ENCODE measurements around the gene COL6A2.
"Not testable (repeated sequence)": the region's sequence is repeated elsewhere in the genome, so short reads cannot be mapped to it uniquely, and the experiment has no call there.

COL6A2 gene

DNA sequence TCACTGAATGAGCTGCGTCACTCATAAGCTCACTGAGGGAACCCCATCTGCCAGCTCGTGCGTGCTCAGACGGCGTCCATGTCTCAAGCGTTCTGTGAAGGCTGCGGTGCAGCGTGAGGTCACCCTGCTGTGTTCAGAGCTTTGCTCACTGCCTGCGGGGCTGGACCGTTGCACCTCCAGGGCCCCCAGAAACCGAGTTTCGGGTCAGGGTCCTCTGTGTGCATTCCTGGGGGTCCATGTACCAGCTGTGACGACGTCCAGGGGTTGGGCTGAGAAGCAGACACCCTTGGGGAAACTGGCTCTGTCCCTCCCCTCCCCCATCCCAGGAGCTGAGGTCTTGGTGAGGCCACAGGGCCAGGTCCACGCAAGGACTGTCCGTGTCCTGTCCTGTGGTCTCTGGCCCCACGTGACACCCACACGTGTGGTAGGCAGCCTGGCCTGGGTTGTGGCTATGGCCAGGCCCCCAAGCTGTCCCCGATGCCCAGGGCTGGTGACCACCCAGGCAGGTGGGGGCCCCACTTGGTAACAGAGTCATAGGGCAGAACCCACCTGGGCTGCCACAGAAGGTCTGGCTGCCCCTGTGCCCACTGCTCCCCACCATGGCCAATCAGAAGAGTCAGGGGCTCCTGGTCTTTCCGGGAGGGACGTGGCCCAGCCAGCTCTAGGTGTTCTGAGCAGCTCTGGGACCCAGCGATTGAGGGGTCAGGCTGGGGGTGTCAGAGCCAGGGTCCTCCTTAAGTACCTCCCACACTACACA, 33.1 kb downstream of the COL6A2 start:
- DNase-seq: no peak
- in situ Hi-C loops (cut with HindIII; ENCODE audit: low pct_ligation_motif_present, low pct_unique_long_range_greater_than_20kb, low sequenced_read_pairs): no loop called here

DNA sequence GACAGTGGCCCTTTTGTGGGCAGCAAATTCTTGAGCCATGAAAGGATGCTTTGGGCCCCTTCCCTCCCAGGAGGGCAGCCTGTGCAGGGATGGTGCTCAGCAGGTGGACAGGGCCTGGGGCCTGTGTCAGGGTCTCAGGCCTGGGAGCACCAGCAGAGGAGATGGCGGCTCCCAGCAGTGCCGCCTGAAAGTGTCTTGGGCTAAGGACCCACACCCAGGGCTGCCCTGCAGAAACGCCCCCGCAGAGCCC, 33.6 kb downstream of the COL6A2 start:
- no peak for DNase-seq
- in situ Hi-C loops (cut with HindIII; ENCODE audit: low pct_ligation_motif_present, low pct_unique_long_range_greater_than_20kb, low sequenced_read_pairs): no loop called here

DNA sequence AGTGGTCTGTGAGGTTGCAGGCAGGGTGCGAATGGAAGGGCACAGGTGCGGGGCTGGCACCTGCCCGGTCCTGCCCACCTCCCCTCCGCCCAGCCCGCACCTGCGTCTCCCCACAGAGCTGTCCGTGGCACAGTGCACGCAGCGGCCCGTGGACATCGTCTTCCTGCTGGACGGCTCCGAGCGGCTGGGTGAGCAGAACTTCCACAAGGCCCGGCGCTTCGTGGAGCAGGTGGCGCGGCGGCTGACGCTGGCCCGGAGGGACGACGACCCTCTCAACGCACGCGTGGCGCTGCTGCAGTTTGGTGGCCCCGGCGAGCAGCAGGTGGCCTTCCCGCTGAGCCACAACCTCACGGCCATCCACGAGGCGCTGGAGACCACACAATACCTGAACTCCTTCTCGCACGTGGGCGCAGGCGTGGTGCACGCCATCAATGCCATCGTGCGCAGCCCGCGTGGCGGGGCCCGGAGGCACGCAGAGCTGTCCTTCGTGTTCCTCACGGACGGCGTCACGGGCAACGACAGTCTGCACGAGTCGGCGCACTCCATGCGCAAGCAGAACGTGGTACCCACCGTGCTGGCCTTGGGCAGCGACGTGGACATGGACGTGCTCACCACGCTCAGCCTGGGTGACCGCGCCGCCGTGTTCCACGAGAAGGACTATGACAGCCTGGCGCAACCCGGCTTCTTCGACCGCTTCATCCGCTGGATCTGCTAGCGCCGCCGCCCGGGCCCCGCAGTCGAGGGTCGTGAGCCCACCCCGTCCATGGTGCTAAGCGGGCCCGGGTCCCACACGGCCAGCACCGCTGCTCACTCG, 34.1 kb downstream of the COL6A2 start:
- in situ Hi-C loops (cut with HindIII; ENCODE audit: low pct_ligation_motif_present, low pct_unique_long_range_greater_than_20kb, low sequenced_read_pairs): no loop called here
- no peak for DNase-seq

- in situ Hi-C loops (cut with HindIII; ENCODE audit: low pct_ligation_motif_present, low pct_unique_long_range_greater_than_20kb, low sequenced_read_pairs): no loop called here
- no peak for DNase-seq
Measured at GRCh38 chr21:46135782-46136395, 38.0 kb downstream of the COL6A2 start.

DNA sequence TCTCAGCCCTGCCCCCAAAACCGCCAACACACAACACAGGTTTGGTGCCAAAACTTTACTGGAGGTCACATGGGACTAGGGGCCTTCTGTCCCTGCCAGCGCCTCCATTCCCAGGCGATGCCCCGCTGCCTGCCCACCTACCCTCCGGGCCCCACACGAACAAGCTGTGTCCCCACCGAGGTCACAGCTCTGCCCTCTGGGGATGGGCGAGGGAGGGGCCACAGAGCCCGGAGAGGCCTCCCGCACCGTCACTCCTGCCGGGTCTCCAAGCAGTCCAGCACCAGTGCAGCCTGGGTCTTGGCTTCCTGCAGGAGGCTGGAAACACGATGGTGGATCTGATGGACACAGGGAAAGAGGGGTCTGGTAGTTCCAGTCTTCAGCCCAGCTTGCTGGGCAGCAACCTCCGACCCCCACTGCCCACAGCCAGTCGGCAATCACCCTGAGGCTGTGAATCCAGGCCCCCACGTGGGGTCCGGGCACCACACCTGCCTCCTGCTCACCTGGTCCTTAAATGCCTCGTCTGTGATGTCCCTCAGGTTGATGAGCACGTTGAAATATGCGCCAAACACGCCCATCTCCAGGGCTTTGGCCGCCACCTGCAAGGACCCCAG, 38.9 kb downstream of the COL6A2 start:
- no peak for DNase-seq
- in situ Hi-C loops (cut with HindIII; ENCODE audit: low pct_ligation_motif_present, low pct_unique_long_range_greater_than_20kb, low sequenced_read_pairs): no loop called here

- in situ Hi-C loops (cut with HindIII; ENCODE audit: low pct_ligation_motif_present, low pct_unique_long_range_greater_than_20kb, low sequenced_read_pairs): no loop called here
- no peak for DNase-seq
Measured at GRCh38 chr21:46137908-46138307, 40.0 kb downstream of the COL6A2 start.

DNA sequence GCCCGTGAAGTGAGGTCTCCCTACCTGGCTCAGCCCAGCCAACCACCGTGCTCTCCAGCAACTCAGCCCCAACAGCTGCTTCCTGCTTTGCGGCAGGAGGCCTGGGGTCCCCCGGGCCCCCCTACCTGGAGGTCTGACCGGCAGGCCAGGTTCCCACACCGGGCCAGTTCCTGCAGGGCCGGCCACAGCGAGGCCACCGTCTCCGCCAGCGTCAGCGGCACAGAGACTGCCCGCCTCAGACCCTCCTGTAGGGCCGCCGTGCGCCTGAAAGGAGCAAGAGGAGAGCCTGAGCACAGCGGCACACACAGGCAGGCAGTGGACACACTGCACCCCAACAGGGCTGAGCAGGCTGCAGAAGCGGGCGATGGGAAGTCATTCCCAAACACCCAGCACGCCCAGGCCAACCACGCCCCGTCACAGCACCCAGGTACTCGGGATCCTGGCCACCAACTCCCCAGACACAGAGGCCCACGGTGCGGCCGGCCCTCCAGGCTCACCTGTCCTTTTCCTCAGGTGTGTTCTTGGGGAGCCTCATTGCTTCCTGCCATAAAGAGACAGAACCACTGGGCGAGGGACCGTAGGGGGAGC, 40.6 kb downstream of the COL6A2 start:
- in situ Hi-C loops (cut with HindIII; ENCODE audit: low pct_ligation_motif_present, low pct_unique_long_range_greater_than_20kb, low sequenced_read_pairs): no loop called here
- DNase-seq: no peak

DNA sequence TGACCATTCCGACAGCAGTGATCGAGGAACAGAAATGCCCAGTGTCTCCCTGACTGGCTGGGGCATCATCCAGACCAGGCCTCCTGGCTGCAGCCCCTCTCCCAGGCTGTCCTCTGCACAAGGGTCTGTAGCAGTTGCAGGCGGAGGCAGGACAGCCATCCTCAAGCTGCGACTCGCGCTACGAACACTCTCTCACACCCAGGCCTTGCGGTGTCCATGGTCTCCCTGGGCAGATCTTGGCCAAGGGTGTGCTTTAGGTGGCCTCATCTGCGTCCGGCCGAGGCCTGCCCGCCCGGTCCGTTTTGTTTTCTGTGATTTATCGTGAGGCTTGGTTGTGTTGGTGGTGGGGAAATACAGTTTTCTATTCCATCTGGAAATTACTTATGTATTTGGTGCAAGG, 41.8 kb downstream of the COL6A2 start:
- DNase-seq: no peak
- in situ Hi-C loops (cut with HindIII; ENCODE audit: low pct_ligation_motif_present, low pct_unique_long_range_greater_than_20kb, low sequenced_read_pairs): no loop called here

GRCh38 chr21:46140352-46141003, 42.6 kb downstream of the COL6A2 start:
- in situ Hi-C loops (cut with HindIII; ENCODE audit: low pct_ligation_motif_present, low pct_unique_long_range_greater_than_20kb, low sequenced_read_pairs); DNase-seq: not testable (repeated sequence)

GRCh38 chr21:46141767-46142581, 44.1 kb downstream of the COL6A2 start:
- in situ Hi-C loops (cut with HindIII; ENCODE audit: low pct_ligation_motif_present, low pct_unique_long_range_greater_than_20kb, low sequenced_read_pairs): no loop called here
- no peak for DNase-seq

DNA sequence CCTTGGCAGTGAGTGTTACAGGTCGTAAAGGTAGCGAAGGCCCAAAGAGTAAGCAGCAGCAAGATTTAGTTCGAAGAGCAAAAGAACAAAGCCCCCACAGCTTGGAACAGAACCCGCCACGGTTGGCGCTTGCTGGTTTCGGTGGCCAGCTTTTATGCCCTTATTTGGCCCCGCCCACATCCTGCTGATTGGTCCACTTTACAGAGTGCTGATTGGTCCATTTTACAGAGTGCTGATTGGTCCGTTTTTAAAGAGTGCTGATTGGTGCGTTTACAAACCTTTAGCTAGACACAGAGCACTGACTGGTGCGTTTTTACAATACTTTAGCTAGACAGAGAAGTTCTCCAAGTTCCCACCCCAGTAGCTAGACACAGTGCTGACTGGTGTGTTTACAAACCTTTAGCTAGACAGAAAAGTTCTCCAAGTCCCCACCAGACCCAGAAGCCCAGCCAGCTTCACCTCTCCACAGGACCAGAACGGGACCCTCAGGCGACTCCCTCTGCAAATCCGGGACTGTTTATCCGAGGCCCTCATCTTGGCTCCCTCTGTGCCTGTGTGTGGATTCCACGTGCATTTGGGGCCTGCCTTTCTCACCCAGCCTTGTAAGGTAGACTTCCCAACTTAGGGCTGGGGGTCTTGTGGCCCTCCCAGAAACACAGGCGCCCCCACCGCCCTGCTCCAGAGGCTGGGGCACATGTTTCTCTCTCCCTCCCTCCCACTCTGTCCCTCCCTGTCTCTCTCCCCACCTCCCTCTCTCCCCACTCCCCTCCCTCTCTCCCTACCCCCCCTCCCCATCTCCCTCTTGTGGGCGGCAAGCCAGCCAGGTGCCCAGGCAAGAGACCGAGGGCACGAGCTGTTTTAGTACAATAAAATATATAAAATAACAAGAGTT, 44.9 kb downstream of the COL6A2 start:
- in situ Hi-C loops (cut with HindIII; ENCODE audit: low pct_ligation_motif_present, low pct_unique_long_range_greater_than_20kb, low sequenced_read_pairs): no loop called here

DNA sequence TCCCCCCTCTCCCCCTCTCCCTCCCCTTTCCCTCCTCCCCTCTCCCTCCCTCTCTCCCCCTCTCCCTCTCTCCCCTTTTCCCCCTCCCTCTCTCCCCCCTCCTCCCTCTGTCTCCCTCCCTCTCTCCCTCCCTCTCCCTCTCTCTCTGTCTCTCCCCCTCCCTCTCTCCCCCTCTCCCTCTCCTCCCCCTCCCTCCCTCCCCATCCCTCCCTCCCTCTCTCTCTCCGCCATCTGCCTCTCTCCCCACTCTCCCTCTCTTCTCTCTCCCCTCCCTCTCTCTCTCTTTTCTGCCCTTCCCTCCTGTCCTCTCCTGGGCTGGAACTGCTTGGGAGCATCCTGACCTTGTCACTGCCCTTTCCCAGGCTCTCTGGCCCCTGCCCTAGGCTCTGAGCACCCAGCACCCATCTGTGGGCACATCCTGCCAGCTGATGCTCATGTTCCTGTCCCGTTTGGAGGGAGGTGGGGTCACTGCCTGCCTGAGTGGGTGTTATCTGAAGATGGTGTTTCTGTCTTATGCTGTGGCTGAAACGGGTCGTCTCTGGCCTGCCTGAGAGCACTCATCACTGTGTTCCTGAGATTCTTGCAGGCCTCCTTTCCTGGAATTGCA, 46.7 kb downstream of the COL6A2 start:
- DNase-seq: no peak
- in situ Hi-C loops (cut with HindIII; ENCODE audit: low pct_ligation_motif_present, low pct_unique_long_range_greater_than_20kb, low sequenced_read_pairs): no loop called here

More for the DNA sequence above, 44.9 kb downstream of the COL6A2 start:
- DNase-seq: no peak

DNA sequence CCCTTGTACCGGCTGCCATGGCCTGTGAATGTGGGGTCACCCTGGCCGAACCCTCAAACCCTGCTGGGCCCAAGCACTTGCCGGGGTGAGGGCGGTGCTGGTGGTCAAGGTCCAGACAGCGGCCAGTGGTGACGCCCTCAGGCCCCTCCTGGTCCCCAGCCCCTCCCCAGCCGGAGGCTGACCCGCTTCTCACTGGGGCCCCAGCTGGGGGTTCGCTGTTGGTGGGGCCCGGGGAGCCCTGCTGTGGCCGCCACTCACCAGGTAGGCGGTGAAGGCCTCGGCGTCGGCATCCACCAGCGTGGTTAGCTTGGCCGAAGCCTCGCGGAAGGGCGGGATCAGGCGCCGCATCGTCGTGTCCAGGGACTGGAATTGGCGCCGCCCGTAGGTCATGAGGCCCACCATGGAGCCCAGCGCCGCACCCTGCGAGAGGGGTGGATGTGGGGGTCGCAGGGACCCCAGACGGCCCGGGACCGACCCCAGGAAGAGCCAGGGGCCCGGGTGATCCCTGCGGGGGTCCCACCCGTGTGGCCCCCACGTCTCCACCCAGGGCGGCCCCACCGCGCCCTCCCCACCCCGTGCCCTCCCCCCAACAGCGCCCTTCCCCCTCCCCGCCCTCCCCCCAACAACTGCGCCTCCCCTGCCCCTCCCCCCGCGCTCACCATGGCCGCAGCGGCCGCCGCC, 47.4 kb downstream of the COL6A2 start:
- DNase-seq: no peak
- in situ Hi-C loops (cut with HindIII; ENCODE audit: low pct_ligation_motif_present, low pct_unique_long_range_greater_than_20kb, low sequenced_read_pairs): no loop called here

GRCh38 chr21:46145840-46146691, 48.2 kb downstream of the COL6A2 start:
- in situ Hi-C loops (cut with HindIII; ENCODE audit: low pct_ligation_motif_present, low pct_unique_long_range_greater_than_20kb, low sequenced_read_pairs): no loop called here
- DNase-seq: no peak

DNA sequence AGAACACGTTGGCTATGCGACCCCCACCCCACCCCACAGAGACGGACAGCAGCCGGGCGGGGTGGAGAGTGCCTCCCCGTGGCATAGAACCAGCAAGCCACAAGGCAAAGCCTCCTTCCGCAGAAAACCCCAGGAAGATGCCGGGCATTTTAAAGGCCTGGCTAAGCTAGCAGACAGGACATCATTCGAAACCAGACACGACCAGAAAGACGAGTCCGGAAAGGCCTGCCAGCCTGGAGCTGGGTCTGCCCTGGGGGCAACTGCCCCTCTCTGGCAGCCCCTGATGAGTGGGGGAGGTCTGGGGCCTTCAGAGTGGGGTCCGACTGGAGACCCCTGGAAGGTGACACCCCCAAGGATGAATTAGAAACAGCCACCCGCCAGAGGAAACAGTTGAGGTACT, 48.9 kb downstream of the COL6A2 start:
- in situ Hi-C loops (cut with HindIII; ENCODE audit: low pct_ligation_motif_present, low pct_unique_long_range_greater_than_20kb, low sequenced_read_pairs): no loop called here
- DNase-seq: no peak

Data from ACHN (cell line).